GOT3 (cell line): ENCODE measurements around the gene USHBP1.
"Not testable (repeated sequence)": the region's sequence is repeated elsewhere in the genome, so short reads cannot be mapped to it uniquely, and the experiment has no call there.

Experiments
- DNase-seq: peaks from one replicate; lab custom pipeline; 2025; ENCODE audit warnings: mixed read lengths; lab: John Stamatoyannopoulos, UW

Gene USHBP1

GRCh38 chr19:17294051-17294891, 29.7 kb upstream of the USHBP1 start:
- no peak for DNase-seq

DNA sequence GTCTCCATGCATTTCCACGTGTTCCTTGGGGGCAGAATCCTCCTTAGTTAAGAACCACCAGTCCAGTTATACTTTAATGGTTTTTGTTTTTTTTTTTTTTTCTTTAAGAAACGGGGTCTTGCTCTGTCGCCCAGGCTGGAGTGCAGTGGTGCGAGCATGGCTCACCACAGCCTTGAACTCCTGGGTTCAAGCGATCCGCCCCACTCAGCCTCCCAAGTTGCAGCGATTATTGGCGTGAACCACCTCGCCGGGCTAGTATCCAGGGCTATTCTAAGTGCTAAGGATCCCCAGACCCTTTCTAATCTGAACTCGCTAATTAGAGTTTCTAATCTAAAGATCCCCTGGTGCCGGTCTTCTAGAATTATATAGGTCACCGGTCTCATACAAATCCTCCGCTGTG, 29.1 kb upstream of the USHBP1 start:
- no peak for DNase-seq

- peak; percentile 42 for DNase-seq
Measured at GRCh38 chr19:17292301-17293074, 27.9 kb upstream of the USHBP1 start.

DNA sequence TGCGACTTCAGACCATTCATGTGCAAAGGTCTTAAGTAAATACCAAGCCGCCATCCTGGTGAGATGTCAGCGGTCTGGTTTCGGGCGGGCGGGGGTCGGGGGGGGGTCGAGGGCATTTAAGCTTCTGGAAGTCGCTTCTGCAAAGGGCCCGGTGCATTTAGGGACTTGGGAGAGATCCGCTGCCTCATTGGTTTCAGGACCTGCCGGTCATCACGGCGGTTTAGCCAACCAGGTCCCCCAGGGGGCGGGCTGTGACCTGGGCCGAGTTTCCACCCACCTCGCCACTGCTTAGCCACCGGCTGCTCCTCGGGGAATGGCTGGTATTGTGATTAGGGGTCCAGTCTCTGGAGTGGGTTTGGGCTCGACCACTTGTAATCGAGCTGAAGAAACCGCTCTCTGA, 24.9 kb upstream of the USHBP1 start:
- DNase-seq: peak; percentile 38

GRCh38 chr19:17286752-17287151, 22.2 kb upstream of the USHBP1 start:
- DNase-seq: no peak

DNA sequence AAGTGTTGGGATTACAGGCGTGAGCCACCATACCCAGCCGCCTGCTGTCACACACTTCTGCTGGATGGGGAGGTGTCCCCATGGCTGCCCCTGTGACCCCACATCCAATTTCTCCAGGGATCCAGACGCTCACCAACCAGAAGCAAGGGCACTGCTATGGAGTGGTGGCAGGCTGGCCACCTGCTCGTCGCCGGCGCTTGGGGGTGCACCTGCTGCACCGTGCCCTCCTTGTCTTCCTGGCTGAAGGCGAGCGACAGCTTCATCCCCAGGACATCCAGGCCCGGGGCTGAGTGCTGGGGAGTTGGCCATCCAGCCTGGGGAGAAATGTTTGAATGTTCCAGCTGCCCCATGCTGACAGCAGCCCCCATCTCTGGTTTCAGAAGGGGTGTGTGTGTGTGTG, 21.7 kb upstream of the USHBP1 start:
- DNase-seq: no peak

- no peak for DNase-seq
Measured at GRCh38 chr19:17285415-17286135, 21.0 kb upstream of the USHBP1 start.

DNA sequence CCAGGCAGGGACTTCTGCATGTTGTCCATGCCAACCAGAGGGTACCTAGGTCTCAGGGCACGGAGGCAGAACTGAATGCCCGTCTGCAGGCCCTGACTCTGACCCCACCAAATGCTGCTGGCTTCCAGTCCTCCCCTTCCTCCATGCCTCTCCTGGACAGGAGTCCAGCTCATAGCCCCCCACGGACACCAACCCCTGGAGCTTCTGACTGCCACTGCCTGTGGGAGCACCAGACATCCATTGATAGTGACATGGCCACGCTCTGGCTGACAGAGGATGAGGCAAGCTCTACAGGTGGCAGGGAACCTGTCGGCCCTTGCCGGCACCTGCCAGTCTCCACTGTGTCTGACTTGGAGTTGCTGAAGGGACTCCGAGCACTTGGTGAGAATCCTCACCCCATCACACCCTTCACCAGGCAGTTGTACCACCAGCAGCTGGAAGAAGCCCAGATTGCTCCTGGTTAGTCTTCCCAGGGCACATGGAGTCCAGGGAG, 19.0 kb upstream of the USHBP1 start:
- DNase-seq: no peak

- DNase-seq: peak; percentile 51
Measured at GRCh38 chr19:17282488-17283125, 18.1 kb upstream of the USHBP1 start.

DNA sequence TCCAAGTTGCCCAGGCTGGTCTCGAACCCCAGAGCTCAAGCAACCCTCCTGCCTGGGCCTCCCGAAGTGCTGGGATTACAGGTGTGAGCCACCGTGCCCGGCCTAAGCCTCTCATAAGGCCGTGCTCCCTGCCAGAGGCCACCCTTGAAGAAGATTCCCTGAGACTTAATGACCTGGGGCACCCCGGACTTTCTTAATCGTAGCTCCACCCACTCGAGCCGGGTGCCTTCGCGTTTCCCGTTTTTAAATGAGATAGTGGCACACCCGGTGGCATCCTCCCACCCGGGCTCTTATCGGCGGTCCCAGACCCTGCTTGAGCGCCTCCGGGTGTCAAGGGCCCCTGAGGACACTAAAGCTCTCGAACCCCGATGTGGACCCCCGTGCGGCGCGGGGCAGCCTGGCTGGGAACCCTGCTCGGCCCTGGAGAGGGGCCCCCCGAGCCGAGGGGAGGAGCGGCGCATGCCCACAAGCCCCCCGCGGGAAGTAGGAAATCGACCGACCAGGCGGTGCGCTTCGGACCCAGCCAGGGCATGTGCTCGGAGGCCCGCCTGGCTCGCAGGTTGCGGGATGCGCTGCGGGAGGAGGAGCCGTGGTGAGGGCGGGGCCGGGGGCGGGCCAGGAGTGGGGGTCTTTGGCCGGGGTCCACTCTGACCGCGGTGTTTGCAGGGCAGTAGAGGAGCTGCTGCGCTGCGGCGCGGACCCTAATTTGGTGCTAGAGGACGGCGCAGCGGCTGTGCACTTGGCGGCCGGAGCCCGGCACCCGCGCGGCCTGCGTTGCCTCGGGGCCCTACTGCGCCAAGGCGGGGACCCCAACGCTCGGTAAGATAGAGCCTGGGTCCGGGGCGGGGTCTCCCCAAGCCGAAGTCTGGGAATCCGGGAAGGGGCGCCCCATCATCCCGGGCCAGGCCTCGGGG, 17.1 kb upstream of the USHBP1 start, which contains the start of gene ANKLE1:
TSS of gene ANKLE1 (plus strand) at position 511 of the 914 bp plus-strand sequence. CDS start at position 531, 20 bp downstream.
- DNase-seq: no peak

DNA sequence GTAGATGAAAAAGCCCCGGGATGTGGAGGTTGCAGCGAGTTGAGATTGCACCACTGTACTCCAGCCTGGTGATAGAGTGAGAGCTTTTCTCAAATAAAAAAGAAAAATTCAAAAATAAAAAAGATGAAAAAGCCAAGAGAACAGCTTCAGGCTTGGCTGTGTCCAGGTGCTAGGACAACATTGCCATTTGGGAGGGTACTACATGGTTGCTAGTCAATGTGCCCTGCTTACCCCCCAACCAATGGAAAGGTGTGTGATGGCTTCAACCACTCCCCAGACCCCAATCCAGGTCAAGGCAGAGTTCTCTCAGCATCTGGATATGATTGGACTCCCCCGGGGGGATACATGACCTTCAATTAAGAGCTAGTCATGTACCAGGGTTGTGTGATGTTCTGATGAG, 14.9 kb upstream of the USHBP1 start:
- DNase-seq: no peak

- no peak for DNase-seq
Measured at GRCh38 chr19:17275441-17276175, 11.1 kb upstream of the USHBP1 start.

GRCh38 chr19:17274892-17275291, 10.3 kb upstream of the USHBP1 start:
- DNase-seq: not testable (repeated sequence)

GRCh38 chr19:17268754-17269153, 4.2 kb upstream of the USHBP1 start:
- DNase-seq: no peak

DNA sequence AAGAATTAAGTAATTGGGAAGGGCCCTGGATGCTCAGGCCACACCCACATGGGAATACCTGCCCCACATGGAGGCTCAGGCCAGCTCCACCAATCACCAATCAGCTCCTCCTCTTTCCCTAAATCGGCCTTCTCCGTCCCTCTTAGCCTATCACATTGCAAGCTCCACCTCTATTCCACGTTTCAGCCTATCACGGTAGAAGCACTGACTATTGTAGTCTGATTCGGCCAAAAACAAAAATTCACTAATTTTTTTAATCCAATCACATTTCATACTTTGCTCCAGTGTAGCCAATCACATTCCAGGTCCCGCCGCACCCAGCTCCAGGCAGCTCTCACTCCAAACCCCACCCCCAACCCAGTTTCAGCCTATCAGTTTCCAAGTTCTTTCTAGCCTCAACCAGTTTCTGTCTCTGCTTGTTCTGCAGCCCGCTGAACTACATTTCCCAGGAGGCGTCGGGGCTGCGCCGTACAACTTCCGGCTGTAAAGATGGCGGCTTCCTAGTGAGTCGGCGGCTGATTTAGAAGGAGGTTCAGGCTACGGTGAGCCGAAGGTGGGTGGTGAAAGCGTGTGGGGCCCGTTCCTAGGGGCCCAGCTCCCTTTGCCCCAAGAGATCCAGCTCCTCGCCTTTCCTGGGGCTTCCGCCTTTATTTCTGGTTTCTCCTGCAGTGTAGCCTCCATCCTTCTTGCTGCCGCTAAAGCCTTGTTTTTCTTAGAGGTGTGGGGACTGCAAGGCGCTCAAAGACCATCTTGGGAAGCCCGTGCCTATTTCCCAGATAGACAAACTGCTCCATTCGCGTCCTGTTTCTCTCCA, 2.6 kb upstream of the USHBP1 start, which contains the start of gene BABAM1:
TSS of gene BABAM1 (plus strand) at position 469 of the 814 bp plus-strand sequence. CDS start 1,364 bp downstream, outside the sequence.
- peak; percentile 86 for DNase-seq

- DNase-seq: no peak
Measured at GRCh38 chr19:17266589-17266974, 2.0 kb upstream of the USHBP1 start.

- DNase-seq: no peak
Measured at GRCh38 chr19:17266026-17266425, 1.5 kb upstream of the USHBP1 start.

DNA sequence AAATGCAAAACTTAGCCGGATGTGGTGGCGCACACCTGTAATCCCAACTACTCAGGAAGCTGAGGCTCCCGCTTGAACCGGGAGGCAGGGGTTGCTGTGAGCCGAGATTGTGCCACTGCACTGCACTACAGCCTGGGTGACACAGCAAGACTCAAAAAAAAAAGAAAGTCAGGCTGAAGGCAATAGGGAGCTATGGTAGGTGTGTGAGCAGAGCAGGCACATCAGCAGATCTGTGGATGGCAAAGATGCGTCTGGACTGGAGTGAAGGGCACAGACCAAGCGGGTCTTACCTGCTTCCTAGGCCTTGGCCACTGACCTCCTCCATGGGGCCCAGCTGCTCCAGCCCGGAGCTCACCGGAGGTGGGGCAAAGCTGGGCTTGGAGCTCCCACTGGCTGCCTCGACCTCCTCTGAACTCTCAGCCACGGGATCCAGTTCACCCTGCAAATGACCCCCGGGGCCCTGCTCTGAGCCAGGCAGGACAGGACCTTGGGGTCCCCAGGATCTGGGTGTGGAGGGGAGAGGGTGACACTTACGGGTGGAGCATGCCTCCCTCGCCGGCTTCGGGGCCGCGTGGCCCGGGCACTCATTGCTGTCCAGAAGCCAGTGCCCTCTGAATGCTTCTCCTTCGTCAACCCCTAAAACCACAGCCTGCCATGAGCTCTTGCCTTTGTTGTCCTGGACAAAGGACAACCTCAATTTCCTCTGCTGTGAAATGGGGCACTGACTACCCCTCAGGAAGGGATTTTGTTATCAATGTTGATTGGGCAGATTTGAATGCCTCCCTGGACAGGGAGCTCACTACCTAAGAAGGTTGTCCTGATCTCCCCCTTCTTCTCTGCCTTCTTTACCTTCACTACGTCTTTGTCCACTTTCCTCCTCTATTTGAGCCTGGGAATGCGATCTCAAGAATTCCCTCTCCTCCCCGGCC, 569 bp downstream of the USHBP1 start:
- no peak for DNase-seq
